HG02763 (cell line): ENCODE data around the gene ECE2.
A peak's percentile ranks its signal among the peaks of the same experiment; 100 is the strongest.

Experiments
- ATAC-seq: cut with Tn5 transposase; IDR thresholded peaks from one replicate; pipeline ENCODE4 v1.9.1; 2021; ENCODE audit warnings: mild to moderate bottlenecking, moderate library complexity; ENCODE audit not compliant: unreplicated experiment

The ECE2 gene

GRCh38 chr3:184311633-184312032, 35.8 kb downstream of the ECE2 start:
- ATAC-seq, result no peak

GRCh38 chr3:184314363-184314699, 38.5 kb downstream of the ECE2 start, which contains the start of gene EIF4G1:
Gene EIF4G1, plus strand, starts transcription at chr3:184314606. Its CDS starts 1,191 bp downstream, at chr3:184315797.
- ATAC-seq, result peak; percentile 83

GRCh38 chr3:184314700-184315542, 39.1 kb downstream of the ECE2 start:
- ATAC-seq, result peak; percentile 35

GRCh38 chr3:184315543-184315867, 39.7 kb downstream of the ECE2 start:
- no peak for ATAC-seq

GRCh38 chr3:184315871-184316661, 40.2 kb downstream of the ECE2 start:
- ATAC-seq, result no peak

- no peak for ATAC-seq
Measured at GRCh38 chr3:184316792-184317191, 41.0 kb downstream of the ECE2 start.

GRCh38 chr3:184317201-184317600, 41.4 kb downstream of the ECE2 start:
- ATAC-seq, result no peak

- no peak for ATAC-seq
Measured at GRCh38 chr3:184320104-184320445, 44.3 kb downstream of the ECE2 start.

GRCh38 chr3:184321666-184322065, 45.8 kb downstream of the ECE2 start:
- ATAC-seq, result no peak

- ATAC-seq, result no peak
Measured at GRCh38 chr3:184322731-184323487, 47.1 kb downstream of the ECE2 start.

- ATAC-seq, result no peak
Measured at GRCh38 chr3:184323696-184324095, 47.9 kb downstream of the ECE2 start.

GRCh38 chr3:184325269-184325668, 49.4 kb downstream of the ECE2 start:
- ATAC-seq, result no peak

GRCh38 chr3:184325715-184326369, 50.0 kb downstream of the ECE2 start:
- ATAC-seq, result no peak

GRCh38 chr3:184327171-184327570, 51.3 kb downstream of the ECE2 start:
- no peak for ATAC-seq

GRCh38 chr3:184328516-184328915, 52.7 kb downstream of the ECE2 start:
- ATAC-seq, result no peak

GRCh38 chr3:184332370-184333090, 56.7 kb downstream of the ECE2 start:
- ATAC-seq, result no peak

- no peak for ATAC-seq
Measured at GRCh38 chr3:184333190-184333589, 57.4 kb downstream of the ECE2 start.

- no peak for ATAC-seq
Measured at GRCh38 chr3:184333700-184334099, 57.9 kb downstream of the ECE2 start.

GRCh38 chr3:184334470-184335158, 58.8 kb downstream of the ECE2 start:
- ATAC-seq, result no peak

- no peak for ATAC-seq
Measured at GRCh38 chr3:184335291-184335660, 59.5 kb downstream of the ECE2 start.
